GM12878 (cell line): ENCODE data around the gene ORAI3.

Source experiments
- ATF3 ChIP-seq: IDR thresholded peaks from 2 replicates; pipeline ENCODE4 v1.6.1; 2011; ENCODE audit warnings: low read depth, mild to moderate bottlenecking, low read length, moderate library complexity, borderline replicate concordance; ENCODE audit errors: extremely low read depth
- CREB1 ChIP-seq: IDR thresholded peaks from 2 replicates; pipeline ENCODE4 v1.6.1; 2012; ENCODE audit warnings: low read depth, mild to moderate bottlenecking, inconsistent platforms
- CTCF ChIP-seq, 3 experiments: IDR thresholded peaks in 2 of 3; conservative IDR thresholded peaks in 1 of 3; 2 replicates each; pipeline ENCODE4 v1.5.1; 2011; ENCODE audit warnings: low read depth in 3 of 3, low read length in 3 of 3, mild to moderate bottlenecking in 3 of 3, control low read depth in 2 of 3, moderate library complexity in 2 of 3, inconsistent platforms in 1 of 3, mixed read lengths in 1 of 3; ENCODE audit not compliant: control insufficient read depth in 2 of 3, insufficient read depth in 1 of 3; ENCODE audit errors: extremely low read depth in 1 of 3
- MEF2B ChIP-seq: fragments of 450-650 bp; IDR thresholded peaks from 2 replicates; pipeline ENCODE4 v1.6.1; 2018; ENCODE audit warnings: mild to moderate bottlenecking, moderate library complexity; ENCODE audit not compliant: partially characterized antibody, poor library complexity, severe bottlenecking
- POLR2A ChIP-seq: IDR thresholded peaks from 2 replicates; pipeline ENCODE4 v1.6.1; 2011; ENCODE audit warnings: low read depth, mild to moderate bottlenecking, low read length
- POLR2AphosphoS5 ChIP-seq: IDR thresholded peaks from 2 replicates; pipeline ENCODE4 v1.6.1; 2011; ENCODE audit warnings: mild to moderate bottlenecking, low read length, inconsistent platforms
- REST ChIP-seq: IDR thresholded peaks from 2 replicates; pipeline ENCODE4 v1.6.1; 2012; ENCODE audit warnings: mild to moderate bottlenecking, low read depth, low read length
- TAF1 ChIP-seq: IDR thresholded peaks from 2 replicates; pipeline ENCODE4 v1.6.1; 2011; ENCODE audit warnings: mild to moderate bottlenecking, low read depth, low read length, borderline replicate concordance
- ZBTB11 ChIP-seq: fragments of 450-650 bp; formaldehyde crosslinking; IDR thresholded peaks from 2 replicates; pipeline ENCODE4 v1.5.0; 2022; ENCODE audit warnings: mild to moderate bottlenecking, missing genetic modification characterization

GRCh38 chr16:30923554-30924075 is 25.3 kb upstream of the ORAI3 start, which contains the start of gene FBXL19:
- TF ChIP-seq CTCF (IDR thresholded peaks at IDR 0.05 in 2 of 3, conservative IDR thresholded peaks at IDR 0.05 in 1 of 3; ENCODE audit: control insufficient read depth in 2 of 3, extremely low read depth in 1 of 3, insufficient read depth in 1 of 3, low read depth in 3 of 3, low read length in 3 of 3): no peak
- TF ChIP-seq ATF3: no peak
- TF ChIP-seq CREB1: no peak
- no peak for TF ChIP-seq POLR2AphosphoS5
- TF ChIP-seq POLR2A: no peak; the same call in 1 of the 2 replicates
- no peak for TF ChIP-seq ZBTB11 (CRISPR knock-in tag)
- no peak for TF ChIP-seq MEF2B
- no peak for TF ChIP-seq TAF1
- TF ChIP-seq REST: no peak
